G401 (cell line): ENCODE results near the gene C1QTNF1. TPM values are rescaled to one million over a fixed set of nuclear protein-coding genes. Genes with fewer than 3 reads are reported as not detected.
"Not testable (repeated sequence)": the region's sequence is repeated elsewhere in the genome, so short reads cannot be mapped to it uniquely, and the experiment has no call there.

Experiments used
- DNase-seq: peaks from one replicate; pipeline ENCODE4 v3.0.0-alpha.2; 2015; ENCODE audit warnings: low spot score
- in situ Hi-C: cut with HindIII; loops from 2 replicates; pipeline ENCODE4 v1.10.0; 2016; ENCODE audit warnings: low sequenced_read_pairs, mixed read lengths
- total RNA-seq: library from RNA; depleted of rRNA; stranded (reverse); fragments of >200 nt; shearing (Covaris generic); gene quantifications from 2 replicates; pipeline ENCODE4 v1.2.3, GENCODE V29; 2014

Gene C1QTNF1
- total RNA-seq, 1 experiment from 2014 or later: not detected

GRCh38 chr17:79071161-79071740 lies 47.3 kb downstream of the C1QTNF1 start:
- DNase-seq: no peak
- in situ Hi-C loops: no loop called here

GRCh38 chr17:79072544-79072943 lies 48.6 kb downstream of the C1QTNF1 start:
- in situ Hi-C loops: no loop called here
- DNase-seq: no peak

- in situ Hi-C loops: no loop called here
- no peak for DNase-seq
Observed at GRCh38 chr17:79073016-79073705, 49.2 kb downstream of the C1QTNF1 start.

- DNase-seq: no peak
- in situ Hi-C loops: no loop called here
Observed at GRCh38 chr17:79073706-79074088, 49.7 kb downstream of the C1QTNF1 start.

GRCh38 chr17:79074121-79074648 lies 50.2 kb downstream of the C1QTNF1 start:
- DNase-seq, in situ Hi-C loops: not testable (repeated sequence)

GRCh38 chr17:79074649-79075445 lies 50.9 kb downstream of the C1QTNF1 start, which contains the start of gene ENGASE:
ENGASE (plus strand) TSS chr17:79074824; CDS start chr17:79074945, 121 bp downstream.
- peak; percentile 86 for DNase-seq
- in situ Hi-C loops: no loop called here

GRCh38 chr17:79075446-79075750 lies 51.4 kb downstream of the C1QTNF1 start:
- in situ Hi-C loops: no loop called here

GRCh38 chr17:79075861-79076406 lies 52.0 kb downstream of the C1QTNF1 start:
- in situ Hi-C loops: no loop called here
- no peak for DNase-seq

More at GRCh38 chr17:79075446-79075750, 51.4 kb downstream of the C1QTNF1 start:
- no peak for DNase-seq

GRCh38 chr17:79077587-79077986 lies 53.6 kb downstream of the C1QTNF1 start:
- in situ Hi-C loops: no loop called here
- DNase-seq: no peak

GRCh38 chr17:79078476-79079190 lies 54.7 kb downstream of the C1QTNF1 start:
- in situ Hi-C loops: no loop called here
- DNase-seq: no peak

GRCh38 chr17:79079421-79080200 lies 55.6 kb downstream of the C1QTNF1 start:
- no peak for DNase-seq
- in situ Hi-C loops: no loop called here

- DNase-seq: peak; percentile 56
- in situ Hi-C loops: no loop called here
Observed at GRCh38 chr17:79080349-79080748, 56.4 kb downstream of the C1QTNF1 start.

- in situ Hi-C loops: no loop called here
- DNase-seq: no peak
Observed at GRCh38 chr17:79080761-79081290, 56.9 kb downstream of the C1QTNF1 start.

GRCh38 chr17:79081571-79082276 lies 57.8 kb downstream of the C1QTNF1 start:
- in situ Hi-C loops: no loop called here

GRCh38 chr17:79082311-79083190 lies 58.6 kb downstream of the C1QTNF1 start:
- in situ Hi-C loops: no loop called here
- no peak for DNase-seq

More at GRCh38 chr17:79081571-79082276, 57.8 kb downstream of the C1QTNF1 start:
- no peak for DNase-seq

- in situ Hi-C loops: no loop called here
- no peak for DNase-seq
Observed at GRCh38 chr17:79083191-79083971, 59.4 kb downstream of the C1QTNF1 start.
